ENCODE data around the gene SRP19.

DNA sequence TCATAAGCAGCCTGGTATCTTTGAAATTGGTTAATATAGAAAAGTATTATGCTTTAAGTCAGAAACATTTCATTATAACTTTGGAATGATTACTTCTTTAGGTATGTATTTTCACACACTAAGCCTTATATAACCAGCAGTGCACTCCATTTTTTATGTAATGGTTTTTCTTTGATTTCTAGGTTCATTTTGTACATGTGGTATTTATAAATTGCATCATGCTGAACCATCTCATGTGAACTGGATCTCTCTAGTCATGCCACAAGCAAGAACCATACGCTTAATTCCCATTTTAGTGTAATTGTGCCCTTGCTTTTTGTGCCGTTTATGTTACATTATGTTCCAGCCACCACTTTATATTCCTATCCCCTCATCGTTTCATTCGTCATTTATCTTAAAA, 38.6 kb upstream of the SRP19 start:
- TF ChIP-seq, protein P1, sequence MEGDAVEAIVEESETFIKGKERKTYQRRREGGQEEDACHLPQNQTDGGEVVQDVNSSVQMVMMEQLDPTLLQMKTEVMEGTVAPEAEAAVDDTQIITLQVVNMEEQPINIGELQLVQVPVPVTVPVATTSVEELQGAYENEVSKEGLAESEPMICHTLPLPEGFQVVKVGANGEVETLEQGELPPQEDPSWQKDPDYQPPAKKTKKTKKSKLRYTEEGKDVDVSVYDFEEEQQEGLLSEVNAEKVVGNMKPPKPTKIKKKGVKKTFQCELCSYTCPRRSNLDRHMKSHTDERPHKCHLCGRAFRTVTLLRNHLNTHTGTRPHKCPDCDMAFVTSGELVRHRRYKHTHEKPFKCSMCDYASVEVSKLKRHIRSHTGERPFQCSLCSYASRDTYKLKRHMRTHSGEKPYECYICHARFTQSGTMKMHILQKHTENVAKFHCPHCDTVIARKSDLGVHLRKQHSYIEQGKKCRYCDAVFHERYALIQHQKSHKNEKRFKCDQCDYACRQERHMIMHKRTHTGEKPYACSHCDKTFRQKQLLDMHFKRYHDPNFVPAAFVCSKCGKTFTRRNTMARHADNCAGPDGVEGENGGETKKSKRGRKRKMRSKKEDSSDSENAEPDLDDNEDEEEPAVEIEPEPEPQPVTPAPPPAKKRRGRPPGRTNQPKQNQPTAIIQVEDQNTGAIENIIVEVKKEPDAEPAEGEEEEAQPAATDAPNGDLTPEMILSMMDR (IDR thresholded peaks at IDR 0.05), result no peak
- no peak for TF ChIP-seq POLR2A (IDR thresholded peaks at IDR 0.05)

Data from breast epithelium (tissue), 3 donors.